Measurements from ENCODE around the gene CALML6.

Gene CALML6

GRCh38 chr1:1959840-1960479 is 44.9 kb downstream of the CALML6 start (continued):
- TF ChIP-seq REPIN1 (tag by site-specific recombination; IDR thresholded peaks at IDR 0.05; ENCODE audit: low read depth), result no peak
- no peak for TF ChIP-seq ZNF202 (tag by site-specific recombination; IDR thresholded peaks at IDR 0.05; ENCODE audit: borderline replicate concordance)
- TF ChIP-seq YY1 (tag by site-specific recombination; IDR thresholded peaks at IDR 0.05), result no peak; the same call in 1 of the 2 replicates
- TF ChIP-seq ZIC2 (tag by site-specific recombination; IDR thresholded peaks at IDR 0.05), result peak; percentile 98
- TF ChIP-seq ZNF19 (tag by site-specific recombination; IDR thresholded peaks at IDR 0.05; ENCODE audit: low read depth), result no peak
- TF ChIP-seq ZNF10 (tag by site-specific recombination; IDR thresholded peaks at IDR 0.05), result peak; percentile 55; the same call in 1 of the 2 replicates
- TF ChIP-seq ZNF664 (tag by site-specific recombination; IDR thresholded peaks at IDR 0.05), result no peak
- TF ChIP-seq ZNF335 (tag by site-specific recombination; conservative IDR thresholded peaks at IDR 0.05), result peak; percentile 60
- TF ChIP-seq ZBTB26 (tag by site-specific recombination; optimal IDR thresholded peaks at IDR 0.05), result peak; percentile 27
- TF ChIP-seq ZNF776 (tag by site-specific recombination; IDR thresholded peaks at IDR 0.05; ENCODE audit: borderline replicate concordance), result no peak
- TF ChIP-seq ZNF433 (tag by site-specific recombination; IDR thresholded peaks at IDR 0.05; ENCODE audit: low read depth), result no peak
- peak; percentile 98 for TF ChIP-seq GLIS1 (tag by site-specific recombination; IDR thresholded peaks at IDR 0.05)
- no peak for TF ChIP-seq ZNF311 (tag by site-specific recombination; IDR thresholded peaks at IDR 0.05; ENCODE audit: borderline replicate concordance)
- TF ChIP-seq, protein P1, sequence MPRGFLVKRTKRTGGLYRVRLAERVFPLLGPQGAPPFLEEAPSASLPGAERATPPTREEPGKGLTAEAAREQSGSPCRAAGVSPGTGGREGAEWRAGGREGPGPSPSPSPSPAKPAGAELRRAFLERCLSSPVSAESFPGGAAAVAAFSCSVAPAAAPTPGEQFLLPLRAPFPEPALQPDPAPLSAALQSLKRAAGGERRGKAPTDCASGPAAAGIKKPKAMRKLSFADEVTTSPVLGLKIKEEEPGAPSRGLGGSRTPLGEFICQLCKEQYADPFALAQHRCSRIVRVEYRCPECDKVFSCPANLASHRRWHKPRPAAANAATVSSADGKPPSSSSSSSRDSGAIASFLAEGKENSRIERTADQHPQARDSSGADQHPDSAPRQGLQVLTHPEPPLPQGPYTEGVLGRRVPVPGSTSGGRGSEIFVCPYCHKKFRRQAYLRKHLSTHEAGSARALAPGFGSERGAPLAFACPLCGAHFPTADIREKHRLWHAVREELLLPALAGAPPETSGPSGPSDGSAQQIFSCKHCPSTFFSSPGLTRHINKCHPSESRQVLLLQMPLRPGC (tag by site-specific recombination; IDR thresholded peaks at IDR 0.05), result peak; percentile 69
- no peak for TF ChIP-seq ZNF558 (tag by site-specific recombination; IDR thresholded peaks at IDR 0.05)
- no peak for TF ChIP-seq YY2 (tag by site-specific recombination; IDR thresholded peaks at IDR 0.05)
- TF ChIP-seq, protein P2, sequence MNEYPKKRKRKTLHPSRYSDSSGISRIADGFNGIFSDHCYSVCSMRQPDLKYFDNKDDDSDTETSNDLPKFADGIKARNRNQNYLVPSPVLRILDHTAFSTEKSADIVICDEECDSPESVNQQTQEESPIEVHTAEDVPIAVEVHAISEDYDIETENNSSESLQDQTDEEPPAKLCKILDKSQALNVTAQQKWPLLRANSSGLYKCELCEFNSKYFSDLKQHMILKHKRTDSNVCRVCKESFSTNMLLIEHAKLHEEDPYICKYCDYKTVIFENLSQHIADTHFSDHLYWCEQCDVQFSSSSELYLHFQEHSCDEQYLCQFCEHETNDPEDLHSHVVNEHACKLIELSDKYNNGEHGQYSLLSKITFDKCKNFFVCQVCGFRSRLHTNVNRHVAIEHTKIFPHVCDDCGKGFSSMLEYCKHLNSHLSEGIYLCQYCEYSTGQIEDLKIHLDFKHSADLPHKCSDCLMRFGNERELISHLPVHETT (tag by site-specific recombination; IDR thresholded peaks at IDR 0.05), result 0 out of 2 replicates have a peak, but pooled peaks have one; percentile 51
- TF ChIP-seq ZNF600 (tag by site-specific recombination; IDR thresholded peaks at IDR 0.05), result peak; percentile 93
- TF ChIP-seq ZNF645 (tag by site-specific recombination; IDR thresholded peaks at IDR 0.05), result no peak
- no peak for TF ChIP-seq ZNF549 (tag by site-specific recombination; IDR thresholded peaks at IDR 0.05)
- TF ChIP-seq ZNF624 (tag by site-specific recombination; IDR thresholded peaks at IDR 0.05), result no peak
- peak; percentile 50; the same call in 1 of the 2 replicates for TF ChIP-seq WT1 (tag by site-specific recombination; IDR thresholded peaks at IDR 0.05)
- no peak for TF ChIP-seq ZNF473 (tag by site-specific recombination; IDR thresholded peaks at IDR 0.05)
- peak; percentile 79 for TF ChIP-seq HIC1 (tag by site-specific recombination; IDR thresholded peaks at IDR 0.05)
- TF ChIP-seq SP3 (tag by site-specific recombination; IDR thresholded peaks at IDR 0.05), result peak; percentile 57
- peak; percentile 49 for TF ChIP-seq ZNF654 (tag by site-specific recombination; IDR thresholded peaks at IDR 0.05; ENCODE audit: low read depth)
- TF ChIP-seq, protein P3, sequence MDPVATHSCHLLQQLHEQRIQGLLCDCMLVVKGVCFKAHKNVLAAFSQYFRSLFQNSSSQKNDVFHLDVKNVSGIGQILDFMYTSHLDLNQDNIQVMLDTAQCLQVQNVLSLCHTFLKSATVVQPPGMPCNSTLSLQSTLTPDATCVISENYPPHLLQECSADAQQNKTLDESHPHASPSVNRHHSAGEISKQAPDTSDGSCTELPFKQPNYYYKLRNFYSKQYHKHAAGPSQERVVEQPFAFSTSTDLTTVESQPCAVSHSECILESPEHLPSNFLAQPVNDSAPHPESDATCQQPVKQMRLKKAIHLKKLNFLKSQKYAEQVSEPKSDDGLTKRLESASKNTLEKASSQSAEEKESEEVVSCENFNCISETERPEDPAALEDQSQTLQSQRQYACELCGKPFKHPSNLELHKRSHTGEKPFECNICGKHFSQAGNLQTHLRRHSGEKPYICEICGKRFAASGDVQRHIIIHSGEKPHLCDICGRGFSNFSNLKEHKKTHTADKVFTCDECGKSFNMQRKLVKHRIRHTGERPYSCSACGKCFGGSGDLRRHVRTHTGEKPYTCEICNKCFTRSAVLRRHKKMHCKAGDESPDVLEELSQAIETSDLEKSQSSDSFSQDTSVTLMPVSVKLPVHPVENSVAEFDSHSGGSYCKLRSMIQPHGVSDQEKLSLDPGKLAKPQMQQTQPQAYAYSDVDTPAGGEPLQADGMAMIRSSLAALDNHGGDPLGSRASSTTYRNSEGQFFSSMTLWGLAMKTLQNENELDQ (tag by site-specific recombination; IDR thresholded peaks at IDR 0.05; ENCODE audit: low read depth), result no peak
- TF ChIP-seq ZNF223 (tag by site-specific recombination; IDR thresholded peaks at IDR 0.05), result no peak
